GM06990 (cell line): ENCODE results near the gene SCN5A.

ENCODE experiments used
- DNase-seq: peaks from one replicate; pipeline ENCODE4 v3.0.0-alpha.2; 2011; ENCODE audit not compliant: insufficient read length; ENCODE audit errors: extremely low read depth
- H3K27me3 ChIP-seq: replicated peaks from 2 replicates; pipeline ENCODE4 v1.6.0; 2011; ENCODE audit warnings: low read length; ENCODE audit not compliant: control insufficient read depth, insufficient read depth
- H3K36me3 ChIP-seq: 2 replicates; pipeline ENCODE4 v1.5.1; 2011; ENCODE audit warnings: low read length; ENCODE audit not compliant: control insufficient read depth, insufficient read depth
- H3K4me3 ChIP-seq: replicated peaks from 2 replicates; pipeline ENCODE4 v1.5.1; 2011; ENCODE audit warnings: low read depth, mild to moderate bottlenecking, control low read depth, low read length
- TF ChIP-seq, protein P1 (sequence below): IDR thresholded peaks from 2 replicates; pipeline ENCODE4 v1.5.1; 2011; ENCODE audit warnings: low read length, control low read depth, mild to moderate bottlenecking, inconsistent platforms; ENCODE audit not compliant: insufficient read depth, poor library complexity, severe bottlenecking

Gene SCN5A

DNA sequence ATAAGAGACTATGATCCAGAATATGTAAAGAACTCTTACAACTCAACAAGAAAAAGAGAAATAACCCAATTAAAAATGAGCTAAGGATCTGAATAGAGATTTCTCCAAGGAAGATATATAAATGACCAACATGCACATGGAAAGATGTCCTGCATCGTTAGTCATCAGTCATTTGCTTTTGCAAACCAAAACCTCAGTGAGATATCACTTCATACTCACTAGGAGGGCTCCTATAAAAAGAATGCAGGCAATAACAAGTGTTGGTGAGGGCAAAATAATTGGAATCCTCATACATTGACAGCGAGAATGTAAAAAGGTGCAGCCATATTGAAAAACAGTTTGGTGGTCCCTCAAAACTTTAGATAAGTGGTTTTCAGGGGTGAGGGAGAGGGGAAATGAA is 96.4 kb downstream of the SCN5A start:
- no peak overlapping the region for H3K4me3 ChIP-seq
- TF ChIP-seq, protein P1, sequence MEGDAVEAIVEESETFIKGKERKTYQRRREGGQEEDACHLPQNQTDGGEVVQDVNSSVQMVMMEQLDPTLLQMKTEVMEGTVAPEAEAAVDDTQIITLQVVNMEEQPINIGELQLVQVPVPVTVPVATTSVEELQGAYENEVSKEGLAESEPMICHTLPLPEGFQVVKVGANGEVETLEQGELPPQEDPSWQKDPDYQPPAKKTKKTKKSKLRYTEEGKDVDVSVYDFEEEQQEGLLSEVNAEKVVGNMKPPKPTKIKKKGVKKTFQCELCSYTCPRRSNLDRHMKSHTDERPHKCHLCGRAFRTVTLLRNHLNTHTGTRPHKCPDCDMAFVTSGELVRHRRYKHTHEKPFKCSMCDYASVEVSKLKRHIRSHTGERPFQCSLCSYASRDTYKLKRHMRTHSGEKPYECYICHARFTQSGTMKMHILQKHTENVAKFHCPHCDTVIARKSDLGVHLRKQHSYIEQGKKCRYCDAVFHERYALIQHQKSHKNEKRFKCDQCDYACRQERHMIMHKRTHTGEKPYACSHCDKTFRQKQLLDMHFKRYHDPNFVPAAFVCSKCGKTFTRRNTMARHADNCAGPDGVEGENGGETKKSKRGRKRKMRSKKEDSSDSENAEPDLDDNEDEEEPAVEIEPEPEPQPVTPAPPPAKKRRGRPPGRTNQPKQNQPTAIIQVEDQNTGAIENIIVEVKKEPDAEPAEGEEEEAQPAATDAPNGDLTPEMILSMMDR = no peak
- peaks cover 1% of the 10 kb centered on the region; the same call in 1 of the 2 replicates for H3K27me3 ChIP-seq
- no peak for DNase-seq
- H3K36me3 ChIP-seq = no peaks in the 10 kb centered on the region

DNA sequence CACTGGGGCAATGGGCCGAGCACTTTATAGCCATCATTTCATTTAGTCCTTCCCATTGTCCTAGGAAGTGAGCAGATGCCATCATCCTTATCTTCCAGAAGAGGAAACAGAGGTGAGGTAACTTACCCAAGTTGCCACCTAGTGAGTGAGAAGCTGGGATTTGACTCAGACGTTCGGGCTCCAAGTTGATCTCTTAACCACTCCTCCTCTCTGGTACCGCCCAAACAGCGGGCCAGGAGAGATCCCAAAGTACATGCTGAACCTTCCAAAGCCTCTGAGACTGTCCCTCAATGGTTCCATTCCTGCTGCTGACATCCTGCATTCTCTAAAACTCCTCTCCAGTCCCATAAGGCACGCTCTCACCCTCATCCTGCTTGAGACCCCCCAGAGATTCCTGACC is 97.1 kb downstream of the SCN5A start:
- peaks cover 1% of the 10 kb centered on the region; the same call in 1 of the 2 replicates for H3K27me3 ChIP-seq
- DNase-seq = no peak
- no peaks in the 10 kb centered on the region for H3K36me3 ChIP-seq
- TF ChIP-seq, protein P1 = no peak
- no peak overlapping the region for H3K4me3 ChIP-seq

GRCh38 chr3:38551026-38551832 is 98.3 kb downstream of the SCN5A start:
- TF ChIP-seq, protein P1 = no peak
- Histone ChIP-seq H3K36me3 (no peaks in the 10 kb centered on the region), H3K27me3 (no peaks in the 10 kb centered on the region; the same call in 1 of the 2 replicates), H3K4me3 (no peak overlapping the region)
- DNase-seq = no peak

- Histone ChIP-seq H3K27me3 (no peaks in the 10 kb centered on the region; the same call in 1 of the 2 replicates), H3K4me3 (no peak overlapping the region), H3K36me3 (no peaks in the 10 kb centered on the region)
- TF ChIP-seq, protein P1 = no peak
- no peak for DNase-seq
Measured at GRCh38 chr3:38549957-38550840, 99.3 kb downstream of the SCN5A start.

DNA sequence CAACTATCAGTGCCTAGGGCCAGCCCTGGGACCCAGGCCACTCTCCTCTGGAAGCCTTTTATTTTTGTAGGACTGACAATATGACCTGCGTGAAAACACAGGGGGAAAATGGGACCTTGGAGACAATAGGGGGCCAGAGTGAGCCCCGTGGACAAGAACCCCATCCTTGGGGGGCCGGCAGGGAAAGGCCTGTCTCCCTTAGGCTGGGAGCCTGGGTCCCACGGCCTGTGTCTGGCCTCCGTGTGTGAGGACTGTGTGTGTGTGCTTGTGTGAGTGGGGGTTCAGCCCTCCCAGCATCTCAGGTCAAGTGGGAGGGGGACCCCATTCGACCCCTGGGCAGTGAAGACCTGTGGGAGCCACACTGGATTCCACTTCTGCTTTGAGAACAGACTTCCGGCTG is 100.0 kb downstream of the SCN5A start:
- no peaks in the 10 kb centered on the region for H3K36me3 ChIP-seq
- no peak for DNase-seq
- H3K4me3 ChIP-seq = no peak overlapping the region
- TF ChIP-seq, protein P1 = no peak
- H3K27me3 ChIP-seq = no peaks in the 10 kb centered on the region; the same call in 1 of the 2 replicates
